NT2/D1 (cell line): ENCODE measurements around the gene PDGFD.

ENCODE experiments used
- DNase-seq: peaks from one replicate; pipeline ENCODE4 v3.0.0-alpha.2; 2011; ENCODE audit warnings: low read depth, low spot score
- H3K27me3 ChIP-seq: 2 replicates; pipeline ENCODE4 v1.6.0; 2011; ENCODE audit warnings: mild to moderate bottlenecking; ENCODE audit not compliant: insufficient read length, insufficient read depth
- H3K36me3 ChIP-seq: 2 replicates; pipeline ENCODE4 v1.6.1; 2011; ENCODE audit warnings: mild to moderate bottlenecking, low read length, mixed read lengths; ENCODE audit not compliant: insufficient read depth, insufficient read length
- H3K4me1 ChIP-seq: 2 replicates; pipeline ENCODE4 v1.5.1; 2011; ENCODE audit not compliant: insufficient read depth, insufficient read length
- H3K4me3 ChIP-seq: 2 replicates; pipeline ENCODE4 v1.5.1; 2011; ENCODE audit warnings: low read depth; ENCODE audit not compliant: insufficient read length
- H3K9ac ChIP-seq: 2 replicates; pipeline ENCODE4 v1.6.0; 2011; ENCODE audit warnings: low read depth; ENCODE audit not compliant: insufficient read length
- H3K9me3 ChIP-seq: 2 replicates; pipeline ENCODE4 v1.5.1; 2011; ENCODE audit warnings: mild to moderate bottlenecking, low read length; ENCODE audit not compliant: insufficient read depth
- SUZ12 ChIP-seq: IDR thresholded peaks from 2 replicates; pipeline ENCODE4 v1.6.1; 2011; ENCODE audit not compliant: insufficient read length, insufficient read depth; ENCODE audit errors: extremely low read depth
- YY1 ChIP-seq: IDR thresholded peaks from 2 replicates; pipeline ENCODE4 v1.6.1; 2011; ENCODE audit not compliant: insufficient read length, insufficient read depth
- ZNF274 ChIP-seq: IDR thresholded peaks from 2 replicates; pipeline ENCODE4 v1.6.1; 2011; ENCODE audit warnings: mild to moderate bottlenecking, low read depth, low read length

Gene PDGFD

GRCh38 chr11:103948187-103948763 is 215.7 kb downstream of the PDGFD start:
- no peak for DNase-seq
- H3K9ac ChIP-seq, result no peak overlapping the region
- no peaks in the 10 kb centered on the region for H3K4me1 ChIP-seq
- H3K27me3 ChIP-seq, result no peaks in the 10 kb centered on the region
- no peaks in the 10 kb centered on the region for H3K36me3 ChIP-seq
- no peak for TF ChIP-seq ZNF274
- TF ChIP-seq SUZ12, result no peak
- H3K9me3 ChIP-seq, result no peaks in the 10 kb centered on the region
- H3K4me3 ChIP-seq, result no peak overlapping the region

GRCh38 chr11:103947546-103947919 is 216.4 kb downstream of the PDGFD start:
- no peak for TF ChIP-seq YY1
- no peak for DNase-seq

GRCh38 chr11:103946793-103947545 is 217.0 kb downstream of the PDGFD start:
- TF ChIP-seq YY1 (no peak), SUZ12 (no peak), ZNF274 (no peak)
- Histone ChIP-seq H3K9ac (no peak overlapping the region), H3K36me3 (no peaks in the 10 kb centered on the region), H3K9me3 (no peaks in the 10 kb centered on the region), H3K4me3 (no peak overlapping the region), H3K27me3 (no peaks in the 10 kb centered on the region), H3K4me1 (no peaks in the 10 kb centered on the region)
- no peak for DNase-seq

More at GRCh38 chr11:103947546-103947919, 216.4 kb downstream of the PDGFD start:
- H3K4me3 ChIP-seq, result no peak overlapping the region
- H3K27me3 ChIP-seq, result no peaks in the 10 kb centered on the region
- H3K36me3 ChIP-seq, result no peaks in the 10 kb centered on the region
- H3K4me1 ChIP-seq, result no peaks in the 10 kb centered on the region
- no peaks in the 10 kb centered on the region for H3K9me3 ChIP-seq
- no peak overlapping the region for H3K9ac ChIP-seq

DNA sequence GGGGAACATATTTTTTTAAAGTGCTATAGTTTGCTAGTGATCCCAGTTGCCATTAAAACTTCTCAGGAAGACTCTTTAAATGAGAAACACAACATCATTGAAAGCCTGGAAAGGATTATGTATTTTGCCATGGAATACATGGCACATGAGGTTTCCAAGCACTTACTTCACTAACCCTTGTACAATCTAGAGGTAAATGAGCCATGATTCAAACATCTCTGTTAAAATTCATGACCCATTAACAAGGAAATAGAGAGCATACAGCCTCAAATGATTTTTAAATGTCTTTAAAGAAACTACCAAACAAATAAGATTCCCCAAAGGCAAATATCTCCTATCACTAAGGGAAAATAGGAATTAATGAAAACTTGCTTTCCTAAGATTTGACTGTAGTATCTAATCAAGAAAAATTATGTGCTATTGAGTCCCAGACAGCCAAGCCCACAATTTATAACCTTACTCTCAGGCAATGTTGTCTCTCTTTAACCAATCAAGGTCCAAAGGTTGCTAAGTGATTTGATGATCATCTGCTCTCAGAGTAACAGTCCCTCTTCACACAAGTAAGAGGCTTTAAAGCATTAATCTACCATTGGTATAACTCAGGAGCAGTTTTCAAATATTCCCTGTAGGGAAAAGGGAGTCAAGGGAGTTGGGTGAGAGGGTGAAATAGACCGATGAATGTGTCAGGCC is 219.6 kb downstream of the PDGFD start:
- Histone ChIP-seq H3K4me3 (no peak overlapping the region), H3K9me3 (no peaks in the 10 kb centered on the region), H3K36me3 (no peaks in the 10 kb centered on the region), H3K4me1 (no peaks in the 10 kb centered on the region), H3K27me3 (no peaks in the 10 kb centered on the region), H3K9ac (no peak overlapping the region)
- no peak for DNase-seq
- TF ChIP-seq SUZ12, result no peak
- no peak for TF ChIP-seq YY1

DNA sequence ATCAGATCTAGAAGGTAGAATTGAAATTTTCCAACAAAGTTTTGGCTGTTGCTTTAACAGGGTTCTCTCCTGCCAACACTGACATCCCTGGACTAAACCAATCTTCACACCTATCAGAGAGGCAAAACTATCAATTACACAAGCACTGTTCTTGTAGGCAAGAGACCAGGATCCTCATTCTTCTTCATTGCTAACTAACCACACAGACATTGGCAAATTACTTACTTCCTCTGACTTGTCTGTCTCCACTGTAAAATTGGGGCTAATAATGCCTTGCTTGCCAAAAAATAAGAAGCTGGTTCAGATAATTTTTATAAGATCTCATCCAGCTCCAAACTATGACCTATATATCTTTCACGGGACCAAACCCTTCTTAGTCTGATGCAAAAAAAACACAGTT is 221.3 kb downstream of the PDGFD start:
- no peak overlapping the region for H3K9ac ChIP-seq
- no peak overlapping the region for H3K4me3 ChIP-seq
- TF ChIP-seq ZNF274, result no peak
- H3K27me3 ChIP-seq, result no peaks in the 10 kb centered on the region
- H3K4me1 ChIP-seq, result no peaks in the 10 kb centered on the region
- H3K9me3 ChIP-seq, result no peaks in the 10 kb centered on the region
- H3K36me3 ChIP-seq, result no peaks in the 10 kb centered on the region
- DNase-seq, result no peak

DNA sequence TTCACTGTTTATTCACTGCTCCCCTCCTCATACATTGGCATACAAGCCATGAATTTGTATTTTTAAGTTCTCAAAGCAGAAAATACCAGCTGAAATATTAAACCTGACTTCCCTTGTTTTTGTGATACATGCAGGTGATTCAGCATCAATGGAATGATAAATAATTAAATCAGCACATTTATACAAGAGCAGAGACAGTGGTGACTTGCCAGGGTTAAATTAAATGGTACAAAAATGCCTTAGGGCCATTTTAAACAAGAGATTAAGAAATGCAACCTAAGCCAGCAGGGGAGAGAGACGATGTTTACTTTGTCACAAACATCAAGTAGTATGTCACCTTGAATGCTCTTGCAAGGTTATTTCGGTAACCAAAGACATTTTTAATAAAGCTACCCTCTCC is 223.4 kb downstream of the PDGFD start:
- Histone ChIP-seq H3K27me3 (no peaks in the 10 kb centered on the region), H3K4me3 (no peak overlapping the region), H3K9me3 (no peaks in the 10 kb centered on the region), H3K4me1 (no peaks in the 10 kb centered on the region), H3K9ac (no peak overlapping the region), H3K36me3 (no peaks in the 10 kb centered on the region)
- TF ChIP-seq SUZ12 (no peak), ZNF274 (no peak), YY1 (no peak)
- DNase-seq, result no peak

DNA sequence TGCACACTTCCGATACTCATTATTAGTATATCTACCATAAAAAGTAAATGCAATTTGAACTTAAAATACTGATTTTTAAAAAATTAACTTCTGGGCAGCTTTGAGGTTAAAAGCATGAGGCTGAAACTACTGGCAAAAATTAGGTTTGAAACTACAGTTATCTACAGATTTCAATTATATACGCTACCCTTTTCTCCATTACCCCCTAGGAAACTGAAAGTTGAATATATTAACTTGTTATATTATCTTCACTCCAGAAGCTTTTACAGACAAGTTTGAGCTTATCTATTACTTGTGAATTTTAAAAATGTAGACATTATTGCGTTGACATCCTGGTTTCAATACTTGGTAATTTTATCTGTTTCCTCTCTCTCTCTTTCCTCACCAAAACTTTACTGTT is 224.3 kb downstream of the PDGFD start:
- H3K9me3 ChIP-seq, result no peaks in the 10 kb centered on the region
- no peaks in the 10 kb centered on the region for H3K4me1 ChIP-seq
- no peak for TF ChIP-seq SUZ12
- TF ChIP-seq ZNF274, result no peak
- TF ChIP-seq YY1, result no peak
- H3K27me3 ChIP-seq, result no peaks in the 10 kb centered on the region
- DNase-seq, result no peak
- H3K36me3 ChIP-seq, result no peaks in the 10 kb centered on the region
- H3K9ac ChIP-seq, result no peak overlapping the region
- H3K4me3 ChIP-seq, result no peak overlapping the region
